CD4-positive, alpha-beta T cell treated with Interleukin-21 for 1 hour (primary cell): ENCODE measurements around the gene MAB21L2.

ENCODE experiments used
- DNase-seq: peaks from one replicate; pipeline ENCODE4 v3.0.0-alpha.2; 2020

MAB21L2 gene

GRCh38 chr4:150578745-150579501 lies 3.0 kb upstream of the MAB21L2 start:
- DNase-seq: no peak

GRCh38 chr4:150579551-150580234 lies 2.3 kb upstream of the MAB21L2 start:
- DNase-seq: no peak

- DNase-seq: no peak
Observed at GRCh38 chr4:150580306-150580705, 1.6 kb upstream of the MAB21L2 start.

GRCh38 chr4:150581056-150581605 lies 820 bp upstream of the MAB21L2 start:
- no peak for DNase-seq

GRCh38 chr4:150581641-150582051 lies 305 bp upstream of the MAB21L2 start:
- no peak for DNase-seq

GRCh38 chr4:150582873-150583286 lies 929 bp downstream of the MAB21L2 start:
- no peak for DNase-seq

GRCh38 chr4:150583287-150584110 lies 1.5 kb downstream of the MAB21L2 start:
- no peak for DNase-seq

GRCh38 chr4:150584111-150584915 lies 2.4 kb downstream of the MAB21L2 start:
- DNase-seq: no peak

- no peak for DNase-seq
Observed at GRCh38 chr4:150585611-150586010, 3.7 kb downstream of the MAB21L2 start.

GRCh38 chr4:150586162-150586810 lies 4.3 kb downstream of the MAB21L2 start:
- no peak for DNase-seq

- no peak for DNase-seq
Observed at GRCh38 chr4:150588316-150588715, 6.4 kb downstream of the MAB21L2 start.

- no peak for DNase-seq
Observed at GRCh38 chr4:150589157-150589556, 7.2 kb downstream of the MAB21L2 start.

GRCh38 chr4:150590631-150591030 lies 8.7 kb downstream of the MAB21L2 start:
- no peak for DNase-seq

- no peak for DNase-seq
Observed at GRCh38 chr4:150591406-150591805, 9.5 kb downstream of the MAB21L2 start.

- DNase-seq: no peak
Observed at GRCh38 chr4:150591904-150592303, 10.0 kb downstream of the MAB21L2 start.

- no peak for DNase-seq
Observed at GRCh38 chr4:150593996-150594395, 12.0 kb downstream of the MAB21L2 start.

GRCh38 chr4:150598909-150599308 lies 17.0 kb downstream of the MAB21L2 start:
- DNase-seq: no peak

- DNase-seq: no peak
Observed at GRCh38 chr4:150599547-150599946, 17.6 kb downstream of the MAB21L2 start.

GRCh38 chr4:150600812-150601445 lies 19.0 kb downstream of the MAB21L2 start:
- DNase-seq: no peak

GRCh38 chr4:150609131-150609530 lies 27.2 kb downstream of the MAB21L2 start:
- no peak for DNase-seq

- no peak for DNase-seq
Observed at GRCh38 chr4:150619042-150619441, 37.1 kb downstream of the MAB21L2 start.
